22Rv1 (cell line): ENCODE results near the gene KCNF1.

Experiments
- CTCF ChIP-seq: fragments of 450-650 bp; IDR thresholded peaks from 2 replicates; pipeline ENCODE4 v1.5.1; 2017; ENCODE audit warnings: mild to moderate bottlenecking
- ZFX ChIP-seq: fragments of 450-650 bp; IDR thresholded peaks from 2 replicates; pipeline ENCODE4 v1.6.1; 2017; ENCODE audit warnings: antibody characterized with exemption, borderline replicate concordance

GRCh38 chr2:10913501-10914271 lies 2.0 kb downstream of the KCNF1 start:
- TF ChIP-seq CTCF: no peak
- TF ChIP-seq ZFX: no peak
